Body of pancreas (tissue), 4 donors: Measurements from ENCODE around the gene ETNPPL. TPM values are rescaled to one million over a fixed set of nuclear protein-coding genes. Genes with fewer than 3 reads are reported as not detected.

Experiments used
- ATAC-seq: fragments of 150-250 bp; one replicate; pipeline ENCODE4 v1.9.1; 2016
- DNase-seq, 4 donors: peaks; one replicate each; pipeline ENCODE4 v3.0.0-alpha.2; 2019
- H3K27ac ChIP-seq, 4 donors: fragments of 200-600 bp; sonication (generic); 1 replicate in 3 of 4; 2 replicates in 1 of 4; pipeline versions ENCODE4 v1.5.1 to v1.6.1; 2016 to 2019; ENCODE audit warnings: mild to moderate bottlenecking in 1 of 4, mixed read lengths in 1 of 4, moderate library complexity in 1 of 4
- H3K27me3 ChIP-seq, 2 donors: fragments of 200-600 bp; sonication (generic); one replicate each; pipeline ENCODE4 v1.6.0; 2016; ENCODE audit warnings: mild to moderate bottlenecking in 1 of 2
- H3K36me3 ChIP-seq, 2 donors: fragments of 200-600 bp; sonication (generic); replicated peaks in 1 of 2; 2 replicates each; pipeline ENCODE4 v1.5.1; 2016; ENCODE audit warnings: low read depth in 2 of 2; ENCODE audit not compliant: insufficient read depth in 1 of 2
- H3K4me1 ChIP-seq: fragments of 200-600 bp; sonication (generic); one replicate; pipeline ENCODE4 v1.6.0; 2016
- H3K4me3 ChIP-seq, 2 donors: fragments of 200-600 bp; sonication (generic); 1 replicate in 1 of 2; 2 replicates in 1 of 2; pipeline ENCODE4 v1.5.1; 2016 to 2019
- H3K9me3 ChIP-seq, 3 donors: fragments of 200-600 bp; sonication (generic); 1 replicate in 2 of 3; 2 replicates in 1 of 3; pipeline ENCODE4 v1.5.1; 2016
- POLR2A ChIP-seq, 3 donors: fragments of 450-650 bp; IDR thresholded peaks; one replicate each; pipeline ENCODE4 v1.6.1; 2016; ENCODE audit warnings: antibody characterized with exemption in 3 of 3, mild to moderate bottlenecking in 2 of 3
- WGBS, 2 donors: methylation state at CpG; one replicate each; pipeline ENCODE4 v1.1.5; 2017; 5-methylcytosine and 5-hydroxymethylcytosine counted together
- intact Hi-C: fragments of 100-400 bp; cut with DNase I; formaldehyde crosslinking; loops from one replicate; pipeline ENCODE4 v1.15.1; 2023
- total RNA-seq, 2 donors: library from RNA; depleted of rRNA; stranded (reverse); fragments of >200 nt; gene quantifications; one replicate each; pipeline ENCODE4 v1.1.0, GENCODE V29; 2016
- TF ChIP-seq, protein P1 (sequence below), 7 experiments: fragments of 450-650 bp in 4 of 7; fragments of 200-600 bp in 3 of 7; sonication (generic) in 3 of 7; IDR thresholded peaks; one replicate each; pipeline ENCODE4 v1.5.1; 2016 to 2019; ENCODE audit warnings: antibody characterized with exemption in 7 of 7

ETNPPL gene
- total RNA-seq, 2 donors from 2014 or later, result not detected

DNA sequence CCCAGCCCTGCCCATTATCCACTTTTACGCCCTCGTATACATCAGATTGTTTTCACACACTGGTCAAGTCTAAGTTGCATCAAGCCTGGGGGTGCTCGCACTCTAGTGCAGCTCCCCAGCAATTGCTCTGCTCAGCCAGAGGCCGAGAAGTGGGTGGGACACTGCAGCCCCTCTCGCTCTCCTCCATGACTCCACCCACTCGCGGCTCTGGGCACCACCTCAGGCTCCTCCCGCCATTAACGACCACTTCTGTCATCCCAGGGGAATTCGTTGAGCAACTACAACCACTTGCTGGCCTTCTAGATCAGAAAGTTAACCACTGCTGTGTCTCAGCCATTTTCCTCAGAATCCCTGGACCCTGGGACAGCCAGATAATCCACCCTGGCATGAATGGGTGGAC, 53.6 kb downstream of the ETNPPL start:
- no peaks in the 10 kb centered on the region for H3K4me1 ChIP-seq
- H3K9me3 ChIP-seq, result no peaks in the 10 kb centered on the region
- no peak overlapping the region for H3K27ac ChIP-seq
- no peak for DNase-seq
- ATAC-seq, result no peak
- no peak overlapping the region for H3K4me3 ChIP-seq
- TF ChIP-seq POLR2A (IDR thresholded peaks at IDR 0.05), result no peak
- TF ChIP-seq, protein P1, sequence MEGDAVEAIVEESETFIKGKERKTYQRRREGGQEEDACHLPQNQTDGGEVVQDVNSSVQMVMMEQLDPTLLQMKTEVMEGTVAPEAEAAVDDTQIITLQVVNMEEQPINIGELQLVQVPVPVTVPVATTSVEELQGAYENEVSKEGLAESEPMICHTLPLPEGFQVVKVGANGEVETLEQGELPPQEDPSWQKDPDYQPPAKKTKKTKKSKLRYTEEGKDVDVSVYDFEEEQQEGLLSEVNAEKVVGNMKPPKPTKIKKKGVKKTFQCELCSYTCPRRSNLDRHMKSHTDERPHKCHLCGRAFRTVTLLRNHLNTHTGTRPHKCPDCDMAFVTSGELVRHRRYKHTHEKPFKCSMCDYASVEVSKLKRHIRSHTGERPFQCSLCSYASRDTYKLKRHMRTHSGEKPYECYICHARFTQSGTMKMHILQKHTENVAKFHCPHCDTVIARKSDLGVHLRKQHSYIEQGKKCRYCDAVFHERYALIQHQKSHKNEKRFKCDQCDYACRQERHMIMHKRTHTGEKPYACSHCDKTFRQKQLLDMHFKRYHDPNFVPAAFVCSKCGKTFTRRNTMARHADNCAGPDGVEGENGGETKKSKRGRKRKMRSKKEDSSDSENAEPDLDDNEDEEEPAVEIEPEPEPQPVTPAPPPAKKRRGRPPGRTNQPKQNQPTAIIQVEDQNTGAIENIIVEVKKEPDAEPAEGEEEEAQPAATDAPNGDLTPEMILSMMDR (IDR thresholded peaks at IDR 0.05), result no peak
- 74 to 82% methylated on average over 10 of the region's 10 CpGs for WGBS, 2 donors
- intact Hi-C loops, result no loop called here
- H3K36me3 ChIP-seq, result no peaks in the 10 kb centered on the region
- H3K27me3 ChIP-seq, result no peaks in the 10 kb centered on the region

DNA sequence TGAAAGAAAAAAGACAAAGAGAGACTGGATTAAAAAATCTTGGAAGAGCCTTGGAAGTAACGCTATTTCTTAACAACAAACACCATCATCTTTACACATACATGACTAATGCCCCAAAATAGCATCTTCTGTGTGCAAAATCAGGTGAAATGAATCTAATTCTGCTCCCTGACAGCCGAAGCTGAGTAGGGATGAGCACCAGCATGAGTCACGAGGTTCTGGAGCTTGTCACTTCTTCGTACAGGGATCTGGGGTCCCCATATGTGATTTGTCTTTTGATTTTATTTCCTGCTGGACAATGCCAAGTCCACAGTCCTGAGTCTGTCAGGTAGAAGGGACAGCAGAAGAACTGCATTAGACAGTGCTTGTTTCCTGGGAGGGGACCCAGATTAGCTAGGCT, 56.6 kb downstream of the ETNPPL start:
- 51 to 65% methylated on average over 4 of the region's 4 CpGs for WGBS, 2 donors
- H3K36me3 ChIP-seq, result no peaks in the 10 kb centered on the region
- H3K4me1 ChIP-seq, result no peaks in the 10 kb centered on the region
- no peak overlapping the region for H3K27ac ChIP-seq
- TF ChIP-seq, protein P1 (IDR thresholded peaks at IDR 0.05), result no peak
- TF ChIP-seq POLR2A (IDR thresholded peaks at IDR 0.05), result no peak
- H3K4me3 ChIP-seq, result no peak overlapping the region
- ATAC-seq (no peak), DNase-seq (no peak)
- intact Hi-C loops, result no loop called here
- no peaks in the 10 kb centered on the region for H3K9me3 ChIP-seq
- H3K27me3 ChIP-seq, result no peaks in the 10 kb centered on the region

DNA sequence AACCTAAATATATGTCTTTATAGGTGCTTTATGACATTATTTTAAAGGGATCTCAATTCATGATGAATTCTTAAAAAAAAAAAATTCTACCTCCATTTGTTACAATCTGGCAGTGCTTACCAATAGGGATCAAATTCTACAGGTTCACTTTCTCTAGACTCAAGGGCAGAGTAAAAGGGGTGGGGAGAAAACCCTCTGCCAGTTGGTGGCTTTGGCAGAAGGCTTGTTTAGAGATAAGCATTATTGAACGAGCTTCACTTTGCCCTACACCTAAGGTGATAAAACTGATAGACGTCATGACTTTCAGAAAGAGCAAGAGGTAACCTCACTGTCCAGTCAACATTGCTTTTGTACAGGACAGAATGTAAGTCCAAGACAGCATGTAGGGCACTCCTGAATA, 58.9 kb downstream of the ETNPPL start:
- no peak overlapping the region for H3K4me3 ChIP-seq
- H3K27me3 ChIP-seq, result no peaks in the 10 kb centered on the region
- H3K36me3 ChIP-seq, result no peaks in the 10 kb centered on the region
- intact Hi-C loops, result no loop called here
- H3K27ac ChIP-seq, result no peak overlapping the region
- no peak for ATAC-seq
- H3K4me1 ChIP-seq, result no peaks in the 10 kb centered on the region
- no peak for DNase-seq
- H3K9me3 ChIP-seq, result no peaks in the 10 kb centered on the region
- WGBS, 2 donors, result 5 to 16% methylated on average over 2 of the region's 2 CpGs
- TF ChIP-seq, protein P1 (IDR thresholded peaks at IDR 0.05), result no peak
- no peak for TF ChIP-seq POLR2A (IDR thresholded peaks at IDR 0.05)

DNA sequence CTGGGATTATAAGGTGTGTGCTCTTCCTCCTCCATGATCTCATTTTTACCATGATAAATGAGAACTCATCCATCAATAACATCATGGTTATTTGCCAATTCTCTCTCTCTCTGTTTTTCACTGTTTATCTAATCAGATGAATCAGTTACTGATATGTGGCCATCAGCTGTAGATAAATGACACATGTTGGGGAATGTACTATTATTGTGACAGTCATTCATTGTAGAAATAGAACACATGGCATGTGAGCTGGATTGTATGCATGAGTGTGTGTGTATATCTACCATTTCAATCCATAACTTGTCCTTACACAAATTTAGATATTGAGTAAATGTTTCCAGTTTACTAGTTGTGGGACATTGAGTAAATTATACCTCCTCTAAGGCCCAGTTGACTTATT, 59.5 kb downstream of the ETNPPL start:
- intact Hi-C loops, result no loop called here
- Histone ChIP-seq H3K9me3 (no peaks in the 10 kb centered on the region), H3K36me3 (no peaks in the 10 kb centered on the region), H3K4me3 (no peak overlapping the region), H3K27me3 (no peaks in the 10 kb centered on the region), H3K4me1 (no peaks in the 10 kb centered on the region), H3K27ac (no peak overlapping the region)
- no peak for ATAC-seq
- no peak for DNase-seq
- no peak for TF ChIP-seq POLR2A (IDR thresholded peaks at IDR 0.05)
- TF ChIP-seq, protein P1 (IDR thresholded peaks at IDR 0.05), result no peak

DNA sequence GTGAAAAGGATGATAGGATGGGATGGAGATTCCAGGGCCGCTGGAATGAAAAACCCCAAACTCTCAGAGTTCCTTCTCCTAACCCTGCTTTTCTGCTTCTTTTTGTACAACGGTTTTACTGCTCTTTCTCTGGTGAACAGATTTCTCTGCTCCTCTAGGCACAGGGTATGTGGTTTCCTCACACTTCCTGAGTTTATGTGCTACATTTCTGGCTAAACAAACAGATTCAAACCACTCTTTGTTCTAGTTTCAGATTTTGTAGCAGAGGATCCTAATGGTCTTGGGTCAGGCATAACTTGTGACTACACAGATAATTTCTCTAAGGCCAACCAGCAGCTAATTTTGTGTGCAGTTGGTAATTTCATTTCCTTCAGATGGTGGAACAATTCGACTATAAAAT, 59.9 kb downstream of the ETNPPL start:
- intact Hi-C loops, result no loop called here
- H3K9me3 ChIP-seq, result no peaks in the 10 kb centered on the region
- TF ChIP-seq POLR2A (IDR thresholded peaks at IDR 0.05), result no peak
- TF ChIP-seq, protein P1 (IDR thresholded peaks at IDR 0.05), result no peak
- no peak for DNase-seq
- H3K4me1 ChIP-seq, result no peaks in the 10 kb centered on the region
- H3K36me3 ChIP-seq, result no peaks in the 10 kb centered on the region
- H3K27me3 ChIP-seq, result no peaks in the 10 kb centered on the region
- no peak overlapping the region for H3K27ac ChIP-seq
- H3K4me3 ChIP-seq, result no peak overlapping the region
- ATAC-seq, result no peak
- 46 to 57% methylated on average over 3 of the region's 3 CpGs for WGBS, 2 donors
